ENCODE measurements around the gene ZFP14.
"Not testable (repeated sequence)": the region's sequence is repeated elsewhere in the genome, so short reads cannot be mapped to it uniquely, and the experiment has no call there.

Gene ZFP14

DNA sequence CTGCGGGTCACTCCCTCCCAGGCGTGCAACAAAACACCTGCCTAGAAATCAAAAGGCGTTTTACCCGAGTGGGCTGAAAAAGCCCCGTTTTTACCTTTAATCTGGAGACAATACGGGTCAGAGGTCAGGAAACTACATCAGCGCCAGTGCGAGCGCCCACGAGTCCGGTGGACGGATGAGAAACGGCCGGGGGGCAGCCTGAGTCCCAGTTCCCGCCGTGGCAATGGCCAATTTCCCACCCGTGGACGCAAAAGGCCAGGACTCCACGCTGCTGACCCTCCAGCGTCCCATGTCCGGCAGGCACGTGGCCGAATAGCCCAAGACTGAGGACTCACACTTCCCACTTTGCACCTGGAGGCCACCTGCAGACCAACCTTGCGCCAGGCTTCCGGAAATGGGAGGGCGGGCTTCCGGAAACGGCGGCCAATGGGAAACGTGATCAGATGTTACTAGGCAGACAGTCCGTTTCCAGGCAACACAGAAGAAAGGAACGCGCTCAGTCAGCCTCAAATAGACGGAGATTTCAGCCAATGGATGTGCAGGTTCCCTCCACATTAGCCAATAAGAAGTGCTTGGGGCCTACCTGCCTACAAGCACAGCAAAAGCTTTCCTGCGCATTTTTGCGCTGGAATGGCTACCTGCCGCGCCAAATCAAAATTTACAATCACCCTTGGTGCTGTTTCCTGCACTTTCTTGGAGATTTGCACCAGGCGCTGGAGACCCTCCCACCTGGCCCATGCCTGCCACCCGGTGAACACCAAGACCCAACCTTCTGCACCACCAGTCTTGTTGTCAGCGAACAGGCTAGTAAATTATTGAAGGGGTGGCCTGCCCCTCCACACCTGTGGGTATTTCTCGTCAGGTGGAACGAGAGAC, 47.4 kb downstream of the ZFP14 start:
- DNase-seq (ENCODE audit: low read depth in 2 of 2), result peak; percentile 22 to 32

DNA sequence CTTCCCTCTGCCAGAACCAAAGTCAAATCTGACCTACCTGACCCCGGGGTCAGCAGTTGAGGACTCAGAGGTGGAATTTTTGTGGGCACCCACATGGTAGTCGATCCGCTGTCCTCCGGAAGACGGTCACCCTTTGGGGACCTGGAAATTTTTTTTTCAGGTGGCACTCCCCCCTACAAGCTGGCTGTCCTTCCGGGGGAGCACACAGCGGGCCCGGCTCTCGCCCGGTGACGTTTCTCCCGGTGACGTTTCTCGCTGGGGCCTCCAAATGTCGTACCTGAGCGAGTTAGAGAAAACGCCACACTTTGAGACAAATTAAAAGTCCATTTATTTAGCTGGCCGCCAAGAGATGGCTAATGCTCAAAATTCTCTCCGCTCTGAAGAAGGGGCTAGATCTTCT, 48.8 kb downstream of the ZFP14 start:
- no peak for DNase-seq (ENCODE audit: low read depth in 2 of 2)

DNA sequence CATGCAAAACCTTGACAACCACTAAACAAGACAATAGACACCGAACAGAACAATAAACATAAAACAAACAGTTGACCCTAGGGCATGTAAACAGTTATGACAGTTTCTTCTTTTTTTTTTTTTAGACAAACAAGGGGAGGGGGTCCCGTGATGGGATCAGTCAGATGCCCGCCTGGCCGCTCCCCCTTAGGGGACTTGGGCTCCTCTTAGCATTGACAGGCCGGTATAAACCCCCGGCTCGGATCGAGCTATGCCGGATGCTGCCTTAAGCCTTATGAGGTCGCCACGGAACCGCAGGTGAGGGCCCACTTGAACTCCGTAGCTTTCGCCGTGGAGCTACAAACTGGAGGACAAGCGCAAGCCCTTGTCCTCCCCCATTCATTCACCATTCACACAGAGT, 49.5 kb downstream of the ZFP14 start:
- not testable (repeated sequence) for DNase-seq (ENCODE audit: low read depth in 2 of 2)

DNA sequence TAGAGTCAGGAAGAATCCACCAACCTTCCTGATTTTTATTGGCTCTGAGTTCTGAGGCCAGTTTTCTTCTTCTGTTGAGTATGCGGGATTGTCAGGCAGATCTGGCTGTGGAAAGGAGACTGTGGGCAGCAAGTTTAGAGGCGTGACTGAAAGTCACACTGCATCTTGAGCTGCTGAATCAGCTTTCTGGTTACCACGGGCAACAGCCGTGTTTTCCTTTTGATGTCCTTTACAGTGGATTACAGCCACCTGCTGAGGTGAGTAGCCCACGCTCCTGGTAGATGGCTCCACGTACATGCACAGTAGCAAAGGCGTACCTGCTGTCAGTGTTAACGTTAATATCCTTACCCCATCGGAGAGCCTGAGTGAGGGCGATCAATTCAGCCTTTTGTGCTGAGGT, 52.4 kb downstream of the ZFP14 start:
- DNase-seq (ENCODE audit: low read depth in 2 of 2), result not testable (repeated sequence)

DNA sequence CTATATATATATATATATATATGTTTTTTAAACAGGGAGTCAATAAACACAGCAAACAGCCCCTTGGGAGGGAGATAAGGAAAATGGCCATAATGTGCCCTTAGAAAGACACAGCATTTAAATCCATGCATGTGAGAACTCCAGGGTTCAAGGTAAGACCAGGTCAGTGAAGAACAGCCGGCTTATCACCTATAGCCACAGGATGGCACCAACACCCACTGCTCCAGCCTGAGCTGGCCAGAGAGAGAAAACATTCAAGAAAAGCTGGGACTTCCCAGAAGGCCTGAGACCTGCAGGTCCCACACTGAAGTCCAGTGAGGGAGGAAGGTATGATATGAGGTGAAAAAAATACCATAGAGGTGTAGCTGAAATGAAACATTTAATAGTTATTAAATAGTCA, 63.8 kb downstream of the ZFP14 start:
- not testable (repeated sequence) for DNase-seq (ENCODE audit: low read depth in 2 of 2)

DNA sequence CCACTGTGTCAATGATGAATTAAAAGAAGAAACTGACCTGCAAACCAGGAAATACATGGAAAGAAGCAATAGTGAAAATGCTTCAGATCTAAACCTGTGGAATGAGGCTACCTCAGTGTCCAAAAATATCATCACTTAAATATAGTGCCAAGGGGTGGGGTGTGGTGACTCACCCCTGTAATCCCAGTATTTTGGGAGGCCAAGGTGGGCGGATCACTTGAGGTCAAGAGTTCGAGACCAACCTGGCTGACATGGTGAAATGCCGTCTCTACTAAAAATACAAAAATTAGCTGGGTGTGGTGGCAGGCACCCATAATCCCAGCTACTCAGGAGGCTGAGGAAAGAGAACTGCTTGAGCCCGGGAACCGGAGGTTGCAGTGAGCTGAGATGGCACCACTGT, 64.9 kb downstream of the ZFP14 start:
- not testable (repeated sequence) for DNase-seq (ENCODE audit: low read depth in 2 of 2)

DNA sequence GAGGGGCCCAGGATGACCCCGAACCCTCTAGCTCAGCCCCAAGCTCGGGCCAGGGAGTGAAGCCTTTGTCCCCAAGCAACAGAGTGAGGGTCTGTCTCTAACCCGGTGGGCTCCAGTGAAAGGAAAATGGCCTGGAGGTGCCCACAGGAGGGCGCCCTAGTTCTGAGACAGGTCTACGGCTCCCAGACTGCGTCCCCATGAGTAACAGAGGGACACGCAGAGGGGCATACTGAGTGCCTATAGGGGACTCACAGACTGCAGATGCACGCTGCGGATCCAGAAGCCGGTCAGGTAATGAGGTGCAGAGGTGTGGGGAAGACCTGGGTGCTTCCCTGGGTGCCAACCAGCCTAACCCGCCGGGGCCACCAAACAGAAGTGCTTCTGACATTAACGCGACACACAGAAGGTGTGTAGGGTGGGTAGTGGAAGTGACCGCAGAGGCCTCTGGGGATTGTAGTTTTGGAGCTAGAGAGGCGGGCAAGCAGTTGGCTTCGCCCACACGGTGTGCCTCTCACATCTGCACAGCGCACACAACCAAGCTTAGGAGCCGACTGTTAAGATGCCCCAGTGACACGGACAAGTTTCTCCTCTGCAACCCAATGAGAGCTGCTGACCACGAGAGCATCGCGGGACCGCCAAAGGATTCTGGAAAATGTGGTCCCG, 67.8 kb downstream of the ZFP14 start:
- not testable (repeated sequence) for DNase-seq (ENCODE audit: low read depth in 2 of 2)

DNA sequence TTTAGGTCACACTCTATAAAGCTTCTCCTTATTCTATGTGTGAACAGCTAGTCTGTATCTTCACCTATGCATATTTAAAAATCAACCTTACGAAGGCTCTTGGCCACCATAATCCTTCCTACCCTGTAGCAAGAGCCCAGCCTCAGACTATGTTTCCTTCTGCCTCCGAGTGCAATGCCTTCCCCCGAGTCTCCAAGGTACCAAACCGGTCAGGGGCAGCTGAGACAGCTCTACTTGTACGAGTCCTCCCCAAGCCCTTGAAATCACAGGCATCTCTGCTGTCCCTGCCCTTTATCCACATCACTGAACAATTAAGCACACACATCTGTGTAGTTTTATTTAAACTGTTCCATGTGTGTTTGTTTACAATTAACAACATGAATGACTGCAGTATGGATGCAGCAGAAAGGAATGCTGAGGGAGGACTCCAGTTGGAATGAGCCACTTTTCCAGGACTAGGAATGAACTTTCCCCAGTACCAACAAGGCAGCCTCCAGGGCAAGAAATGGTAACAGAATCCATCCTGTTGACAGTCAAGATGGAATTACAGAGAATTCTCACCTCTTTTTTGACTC, 68.5 kb downstream of the ZFP14 start:
- not testable (repeated sequence) for DNase-seq (ENCODE audit: low read depth in 2 of 2)

DNA sequence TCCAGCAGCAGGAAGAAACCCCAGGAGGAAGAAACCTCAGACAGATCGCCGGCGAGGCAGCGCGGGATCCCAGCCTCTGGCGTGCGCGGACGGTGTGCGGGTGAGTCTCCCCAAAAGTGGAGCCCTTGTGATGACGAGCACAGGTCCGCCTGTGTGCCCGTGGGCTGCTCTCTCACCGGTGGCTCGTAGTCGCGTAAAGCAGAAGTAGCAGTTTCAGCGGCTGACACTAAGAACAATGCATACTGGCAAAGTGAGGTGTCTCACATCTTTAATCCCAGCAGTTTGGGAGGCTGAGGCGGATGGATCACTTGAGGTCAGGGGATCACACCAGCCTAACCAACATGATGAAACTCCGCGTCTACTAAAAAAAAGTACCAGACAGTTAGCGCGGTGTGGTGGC, 69.2 kb downstream of the ZFP14 start:
- DNase-seq (ENCODE audit: low read depth in 2 of 2), result not testable (repeated sequence)

DNA sequence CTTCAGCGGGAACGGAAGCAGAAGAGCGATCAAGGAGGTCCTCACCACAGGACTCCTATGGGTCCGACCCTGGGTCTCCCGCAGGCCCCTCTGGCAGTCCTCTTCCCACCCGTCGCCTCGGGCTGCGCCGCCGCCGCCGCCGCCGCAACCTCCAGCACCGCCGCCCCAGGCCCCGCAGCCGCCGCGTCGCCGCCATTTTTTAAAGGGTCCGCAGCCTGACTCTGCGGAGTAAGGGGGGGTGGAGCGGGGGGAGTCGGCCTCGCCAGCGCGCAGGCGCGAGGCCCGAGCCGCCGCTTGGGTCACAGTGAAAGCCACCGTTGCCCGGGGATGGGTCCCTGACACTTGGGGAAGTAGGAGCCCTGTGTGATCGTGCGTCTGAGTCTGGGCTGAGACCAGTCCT, 69.7 kb downstream of the ZFP14 start:
- not testable (repeated sequence) for DNase-seq (ENCODE audit: low read depth in 2 of 2)

DNA sequence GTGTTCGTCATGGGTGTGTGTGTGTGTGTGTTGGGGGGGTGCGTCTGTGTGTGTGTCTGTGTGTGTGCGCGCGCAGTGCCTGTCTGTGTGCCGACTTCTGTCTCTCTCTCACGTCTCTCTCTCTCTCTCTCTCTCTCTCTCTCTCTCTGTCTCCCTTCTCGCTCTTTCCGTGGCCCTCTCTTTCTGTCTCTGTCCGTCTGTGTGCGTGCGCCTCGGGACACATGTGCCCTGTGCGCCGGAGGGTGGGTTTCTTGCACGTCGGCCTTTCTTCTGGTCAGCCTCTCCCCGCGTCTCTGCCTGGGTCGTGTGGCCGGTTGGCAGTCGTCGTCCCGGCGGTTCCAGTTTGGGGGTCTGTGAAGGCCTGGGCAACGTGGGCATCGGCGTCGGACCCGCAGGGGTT, 86.7 kb downstream of the ZFP14 start:
- not testable (repeated sequence) for DNase-seq (ENCODE audit: low read depth in 2 of 2)

Data from activated CD8-positive, alpha-beta memory T cell treated with anti-CD3 and anti-CD28 coated beads for 4 hours (primary cell).